HepG2 (cell line): Measurements from ENCODE around the gene LAMC3. TPM values are rescaled to one million over a fixed set of nuclear protein-coding genes. Genes with fewer than 3 reads are reported as not detected.

Source experiments
- CCAR2 ChIP-seq: fragments of 200-400 bp; formaldehyde crosslinking; optimal IDR thresholded peaks from 2 replicates; pipeline ENCODE3; 2018; ENCODE audit warnings: low read depth, mild to moderate bottlenecking, low read length, moderate library complexity
- CHD2 ChIP-seq: IDR thresholded peaks from 2 replicates; pipeline ENCODE4 v1.6.1; 2011; ENCODE audit warnings: low read depth, low read length, improper control_type of control experiment
- FUBP1 ChIP-seq: sonication (generic); formaldehyde crosslinking; IDR thresholded peaks from 2 replicates; pipeline ENCODE4 v1.5.1; 2020; ENCODE audit warnings: missing genetic modification reagents, mild to moderate bottlenecking, borderline replicate concordance
- GATA4 ChIP-seq: sonication (generic); IDR thresholded peaks from 2 replicates; pipeline ENCODE4 v1.6.1; 2016; ENCODE audit warnings: antibody characterized with exemption, low read depth, borderline replicate concordance
- KLF16 ChIP-seq, 2 experiments: sonication (generic) in 1 of 2; formaldehyde crosslinking in 1 of 2; IDR thresholded peaks; 2 replicates each; pipeline versions ENCODE4 v1.6.1 to v1.8.0; 2016 to 2023; ENCODE audit warnings: missing genetic modification reagents in 2 of 2, missing compliant biosample characterization in 1 of 2
- POLR2AphosphoS5 ChIP-seq: IDR thresholded peaks from 2 replicates; pipeline ENCODE4 v1.6.1; 2012; ENCODE audit warnings: low read depth, low read length
- POLR2G ChIP-seq: fragments of 200-400 bp; formaldehyde crosslinking; IDR thresholded peaks from 2 replicates; pipeline ENCODE4 v1.6.1; 2018; ENCODE audit warnings: mild to moderate bottlenecking, low read depth, low read length, moderate library complexity
- RAD51 ChIP-seq: fragments of 450-650 bp; IDR thresholded peaks from 2 replicates; pipeline ENCODE4 v1.6.1; 2016; ENCODE audit warnings: borderline replicate concordance
- TBX2 ChIP-seq: sonication (generic); formaldehyde crosslinking; IDR thresholded peaks from 2 replicates; pipeline ENCODE4 v1.5.0; 2020; ENCODE audit warnings: missing genetic modification reagents, mild to moderate bottlenecking, borderline replicate concordance
- ZFAT ChIP-seq: sonication (generic); formaldehyde crosslinking; conservative IDR thresholded peaks from 2 replicates; pipeline ENCODE4 v1.8.1; 2023; ENCODE audit warnings: missing genetic modification reagents, inconsistent platforms
- ZNF101 ChIP-seq: sonication (generic); formaldehyde crosslinking; IDR thresholded peaks from 2 replicates; pipeline ENCODE4 v1.4.0; 2020; ENCODE audit warnings: mild to moderate bottlenecking, low read depth, missing genetic modification reagents, borderline replicate concordance
- ZNF614 ChIP-seq: IDR thresholded peaks from 2 replicates; pipeline ENCODE4 v1.6.1; 2018; ENCODE audit warnings: missing biosample characterization, missing genetic modification reagents, inconsistent platforms, borderline replicate concordance
- polyA plus RNA-seq, 8 experiments: library from polyadenylated mRNA; depleted of rRNA in 3 of 8; stranded (reverse) in 7 of 8; unstranded in 1 of 8; fragments of >200 nt; fragmentation: Illumina TruSeq in 4 of 8; extraction: Trizol in 4 of 8; gene quantifications; 2 replicates each; pipeline versions ENCODE4 v1.2.1 to v1.2.3, GENCODE V29; 2011 to 2016; ENCODE audit warnings: low read depth in 4 of 8, missing spikeins in 1 of 8, mixed read lengths in 1 of 8; ENCODE audit not compliant: insufficient read depth in 1 of 8
- total RNA-seq, 5 experiments: library from RNA; depleted of rRNA; stranded (reverse); fragments of >200 nt; fragmentation: Illumina TruSeq; extraction: Trizol; gene quantifications; 2 replicates each; pipeline ENCODE4 v1.2.3, GENCODE V29; 2016; ENCODE audit warnings: low read depth in 1 of 5
- TF ChIP-seq, protein P1 (sequence below): sonication (generic); formaldehyde crosslinking; IDR thresholded peaks from 2 replicates; pipeline ENCODE4 v1.4.0; 2020; ENCODE audit warnings: mild to moderate bottlenecking, missing genetic modification reagents
- TF ChIP-seq, protein P2 (sequence below): IDR thresholded peaks from 2 replicates; pipeline ENCODE4 v1.6.1; 2016; ENCODE audit warnings: low read depth

LAMC3 gene
- total and polyA plus RNA-seq, 2 of the 13 experiments (the other 11 are each of a cell fraction or from before 2014, with no cell fraction given): 0.07 to 0.57 TPM

DNA sequence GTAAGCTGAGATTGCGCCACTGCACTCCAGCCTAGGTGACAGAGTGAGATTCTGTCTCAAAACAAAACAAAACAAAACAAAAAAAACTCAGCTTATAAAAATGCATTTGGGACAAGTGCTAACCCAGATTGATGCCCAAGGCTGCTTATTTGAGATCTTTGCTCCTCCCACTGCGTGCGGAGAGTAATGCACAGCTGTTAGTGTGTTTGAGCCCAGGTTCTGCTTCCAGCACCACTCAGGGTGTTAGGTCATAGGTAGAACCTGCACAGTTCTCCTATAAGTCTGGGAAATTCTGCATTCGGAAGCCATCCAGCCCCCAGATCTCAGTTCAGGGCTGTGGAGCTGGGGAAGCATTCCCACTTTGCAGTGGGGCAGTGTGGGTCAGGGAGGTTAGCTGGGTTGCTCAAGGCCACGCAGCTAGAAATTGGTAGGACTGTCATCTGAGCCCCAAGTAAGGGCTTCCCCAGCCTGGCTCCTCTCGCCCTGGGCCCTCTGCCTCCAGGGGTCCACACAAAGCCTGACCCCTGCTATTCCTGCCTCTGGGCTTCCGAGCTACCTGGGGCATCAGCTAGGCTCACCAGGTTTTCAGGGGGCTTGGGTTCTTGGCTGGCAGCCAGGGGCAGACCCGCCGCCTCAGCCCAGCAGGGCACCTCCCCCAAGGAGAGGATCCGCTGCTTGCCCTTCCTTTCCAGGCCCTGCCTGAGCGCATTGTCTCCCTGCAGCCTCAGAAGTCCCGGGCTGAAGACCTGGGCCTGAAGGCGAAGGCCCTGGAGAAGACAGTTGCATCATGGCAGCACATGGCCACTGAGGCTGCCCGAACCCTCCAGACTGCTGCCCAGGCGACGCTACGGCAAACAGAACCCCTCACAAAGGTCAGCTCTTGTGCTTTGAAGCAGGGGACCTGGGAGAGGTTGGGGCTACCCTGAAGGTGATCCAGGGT, 69.7 kb downstream of the LAMC3 start (continued):
- TF ChIP-seq, protein P1, sequence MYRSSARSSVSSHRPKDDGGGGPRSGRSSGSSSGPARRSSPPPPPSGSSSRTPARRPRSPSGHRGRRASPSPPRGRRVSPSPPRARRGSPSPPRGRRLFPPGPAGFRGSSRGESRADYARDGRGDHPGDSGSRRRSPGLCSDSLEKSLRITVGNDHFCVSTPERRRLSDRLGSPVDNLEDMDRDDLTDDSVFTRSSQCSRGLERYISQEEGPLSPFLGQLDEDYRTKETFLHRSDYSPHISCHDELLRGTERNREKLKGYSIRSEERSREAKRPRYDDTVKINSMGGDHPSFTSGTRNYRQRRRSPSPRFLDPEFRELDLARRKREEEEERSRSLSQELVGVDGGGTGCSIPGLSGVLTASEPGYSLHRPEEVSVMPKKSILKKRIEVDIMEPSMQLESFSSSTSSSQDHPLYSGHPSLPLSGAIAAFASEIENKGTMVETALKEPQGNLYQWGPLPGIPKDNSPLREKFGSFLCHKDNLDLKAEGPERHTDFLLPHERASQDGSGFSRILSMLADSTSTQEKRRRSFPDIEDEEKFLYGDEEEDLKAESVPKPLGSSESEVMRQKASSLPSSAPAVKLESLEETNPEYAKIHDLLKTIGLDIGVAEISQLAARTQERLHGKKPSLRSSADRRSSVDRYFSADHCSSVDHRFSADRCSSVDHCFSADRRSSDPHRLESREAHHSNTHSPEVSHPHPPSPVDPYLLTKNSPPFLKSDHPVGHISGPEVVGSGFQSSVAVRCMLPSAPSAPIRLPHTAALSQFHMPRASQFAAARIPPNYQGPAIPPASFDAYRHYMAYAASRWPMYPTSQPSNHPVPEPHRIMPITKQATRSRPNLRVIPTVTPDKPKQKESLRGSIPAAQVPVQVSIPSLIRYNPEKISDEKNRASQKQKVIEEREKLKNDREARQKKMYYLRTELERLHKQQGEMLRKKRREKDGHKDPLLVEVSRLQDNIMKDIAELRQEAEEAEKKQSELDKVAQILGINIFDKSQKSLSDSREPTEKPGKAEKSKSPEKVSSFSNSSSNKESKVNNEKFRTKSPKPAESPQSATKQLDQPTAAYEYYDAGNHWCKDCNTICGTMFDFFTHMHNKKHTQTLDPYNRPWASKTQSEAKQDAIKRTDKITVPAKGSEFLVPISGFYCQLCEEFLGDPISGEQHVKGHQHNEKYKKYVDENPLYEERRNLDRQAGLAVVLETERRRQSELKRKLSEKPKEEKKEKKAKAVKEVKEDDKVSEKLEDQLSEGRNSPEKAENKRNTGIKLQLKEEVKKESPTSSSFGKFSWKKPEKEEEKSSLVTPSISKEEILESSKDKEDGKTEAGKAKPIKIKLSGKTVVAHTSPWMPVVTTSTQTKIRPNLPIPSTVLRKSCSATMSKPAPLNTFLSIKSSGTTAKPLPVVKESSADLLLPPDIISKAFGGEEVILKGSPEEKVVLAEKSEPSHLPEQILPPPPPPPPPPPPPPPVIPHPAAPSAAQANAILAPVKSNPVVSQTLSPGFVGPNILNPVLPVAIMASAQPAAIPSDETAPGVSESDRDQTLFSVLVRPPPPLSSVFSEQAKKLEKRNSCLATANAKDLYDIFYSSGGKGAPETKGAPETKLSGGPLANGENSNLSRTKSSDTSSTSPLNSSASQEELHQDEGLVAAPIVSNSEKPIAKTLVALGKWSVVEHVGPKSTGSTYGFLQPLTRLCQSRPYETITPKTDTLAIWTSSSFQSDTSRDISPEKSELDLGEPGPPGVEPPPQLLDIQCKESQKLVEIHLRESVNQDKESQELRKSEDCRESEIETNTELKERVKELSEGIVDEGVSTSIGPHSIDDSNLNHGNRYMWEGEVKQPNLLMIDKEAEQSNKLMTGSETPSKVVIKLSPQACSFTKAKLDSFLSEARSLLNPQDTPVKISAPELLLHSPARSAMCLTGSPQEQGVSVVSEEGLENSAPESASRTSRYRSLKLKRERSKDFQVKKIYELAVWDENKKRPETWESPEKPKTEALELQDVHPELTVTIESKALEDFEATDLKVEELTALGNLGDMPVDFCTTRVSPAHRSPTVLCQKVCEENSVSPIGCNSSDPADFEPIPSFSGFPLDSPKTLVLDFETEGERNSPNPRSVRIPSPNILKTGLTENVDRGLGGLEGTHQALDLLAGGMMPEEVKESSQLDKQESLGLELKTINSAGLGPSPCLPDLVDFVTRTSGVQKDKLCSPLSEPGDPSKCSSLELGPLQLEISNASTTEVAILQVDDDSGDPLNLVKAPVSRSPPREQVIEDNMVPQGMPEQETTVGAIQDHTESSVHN (CRISPR knock-in tag): no peak
- no peak for TF ChIP-seq GATA4
- no peak for TF ChIP-seq POLR2G
- no peak for TF ChIP-seq POLR2AphosphoS5
- TF ChIP-seq CCAR2: no peak
- TF ChIP-seq ZNF614 (CRISPR knock-in tag): no peak
- TF ChIP-seq KLF16 (CRISPR knock-in tag; IDR thresholded peaks at IDR 0.05): no peak
- TF ChIP-seq, protein P2, sequence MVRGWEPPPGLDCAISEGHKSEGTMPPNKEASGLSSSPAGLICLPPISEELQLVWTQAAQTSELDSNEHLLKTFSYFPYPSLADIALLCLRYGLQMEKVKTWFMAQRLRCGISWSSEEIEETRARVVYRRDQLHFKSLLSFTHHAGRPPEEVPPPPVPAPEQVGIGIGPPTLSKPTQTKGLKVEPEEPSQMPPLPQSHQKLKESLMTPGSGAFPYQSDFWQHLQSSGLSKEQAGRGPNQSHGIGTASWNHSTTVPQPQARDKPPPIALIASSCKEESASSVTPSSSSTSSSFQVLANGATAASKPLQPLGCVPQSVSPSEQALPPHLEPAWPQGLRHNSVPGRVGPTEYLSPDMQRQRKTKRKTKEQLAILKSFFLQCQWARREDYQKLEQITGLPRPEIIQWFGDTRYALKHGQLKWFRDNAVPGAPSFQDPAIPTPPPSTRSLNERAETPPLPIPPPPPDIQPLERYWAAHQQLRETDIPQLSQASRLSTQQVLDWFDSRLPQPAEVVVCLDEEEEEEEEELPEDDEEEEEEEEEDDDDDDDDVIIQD (CRISPR knock-in tag): no peak
- TF ChIP-seq FUBP1 (CRISPR knock-in tag): no peak
- no peak for TF ChIP-seq CHD2
- TF ChIP-seq ZNF101: no peak
- TF ChIP-seq TBX2 (CRISPR knock-in tag): no peak; the same call in 1 of the 2 replicates
- TF ChIP-seq RAD51: no peak
- TF ChIP-seq ZFAT (CRISPR knock-in tag): no peak
